HG03159 (cell line): ENCODE results near the gene DAZL.
A peak's percentile ranks its signal among the peaks of the same experiment; 100 is the strongest.

Experiments
- ATAC-seq: cut with Tn5 transposase; IDR thresholded peaks from one replicate; pipeline ENCODE4 v1.9.1; 2021; ENCODE audit warnings: mild to moderate bottlenecking, moderate library complexity; ENCODE audit not compliant: unreplicated experiment

The DAZL gene

GRCh38 chr3:16596352-16597032 lies 8.7 kb downstream of the DAZL start:
- ATAC-seq, result no peak

DNA sequence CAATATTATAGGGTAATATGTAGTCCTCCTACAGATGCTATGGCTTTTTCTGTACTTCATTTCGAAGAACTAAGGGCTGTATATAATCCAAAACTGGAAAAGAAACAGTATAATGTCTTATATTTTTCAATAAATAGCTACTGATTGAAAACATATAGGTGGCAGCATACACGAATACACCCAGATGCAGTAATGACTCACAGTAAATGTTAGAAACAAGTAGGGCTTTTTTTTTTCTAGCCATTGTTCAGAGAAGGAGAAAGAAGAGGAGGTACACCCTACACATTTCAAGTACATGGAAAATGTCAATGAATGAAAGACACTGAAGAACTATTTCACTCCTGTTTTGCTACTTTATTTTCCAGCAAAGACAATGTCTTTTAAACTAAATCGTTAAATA lies 9.4 kb downstream of the DAZL start:
- ATAC-seq, result no peak

GRCh38 chr3:16589867-16590624 lies 15.2 kb downstream of the DAZL start:
- peak; percentile 98 for ATAC-seq

- no peak for ATAC-seq
Observed at GRCh38 chr3:16589120-16589519, 16.1 kb downstream of the DAZL start.

GRCh38 chr3:16587681-16588060 lies 17.6 kb downstream of the DAZL start:
- ATAC-seq, result no peak

GRCh38 chr3:16587047-16587680 lies 18.1 kb downstream of the DAZL start:
- no peak for ATAC-seq

GRCh38 chr3:16584880-16585279 lies 20.3 kb downstream of the DAZL start:
- ATAC-seq, result no peak

GRCh38 chr3:16583551-16583950 lies 21.7 kb downstream of the DAZL start:
- no peak for ATAC-seq

GRCh38 chr3:16570113-16570512 lies 35.1 kb downstream of the DAZL start:
- ATAC-seq, result no peak

DNA sequence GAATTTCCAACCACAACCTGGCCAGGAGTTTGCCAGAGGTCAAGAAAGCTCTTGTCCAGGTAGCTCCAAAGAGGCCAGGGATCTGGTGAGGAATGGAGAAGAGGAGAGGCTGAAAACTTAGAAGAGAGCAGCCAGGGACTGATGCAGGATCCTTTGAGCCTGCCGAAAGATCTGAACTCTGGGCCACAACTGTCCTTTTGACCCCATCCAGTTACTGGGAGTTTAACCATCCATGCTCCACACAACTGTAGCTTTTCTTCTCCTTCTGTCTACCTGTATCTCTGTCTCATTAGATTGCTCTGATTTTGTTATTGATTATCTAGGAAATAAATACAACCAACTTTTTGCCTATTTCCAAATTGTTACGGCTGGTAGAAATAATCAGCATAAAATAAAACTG lies 36.7 kb downstream of the DAZL start:
- no peak for ATAC-seq

DNA sequence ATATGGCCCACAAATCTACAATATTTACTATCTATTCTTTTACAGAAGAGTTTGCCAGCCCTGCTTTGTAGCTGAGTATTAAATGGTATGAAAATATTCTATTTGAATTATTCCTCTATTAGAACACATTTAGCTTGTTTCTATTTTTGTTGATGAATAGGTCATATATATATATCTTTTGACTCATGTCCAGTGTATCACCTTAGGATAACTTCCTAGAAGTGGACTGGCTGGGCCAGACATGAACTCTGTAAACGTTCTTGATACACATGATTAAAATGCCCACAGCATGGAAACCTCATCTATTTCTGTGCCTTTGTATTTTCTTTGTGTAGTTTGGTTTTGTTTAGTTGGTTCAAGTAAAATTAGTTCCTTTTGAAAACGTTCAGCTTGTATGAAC lies 37.1 kb downstream of the DAZL start:
- ATAC-seq, result no peak

DNA sequence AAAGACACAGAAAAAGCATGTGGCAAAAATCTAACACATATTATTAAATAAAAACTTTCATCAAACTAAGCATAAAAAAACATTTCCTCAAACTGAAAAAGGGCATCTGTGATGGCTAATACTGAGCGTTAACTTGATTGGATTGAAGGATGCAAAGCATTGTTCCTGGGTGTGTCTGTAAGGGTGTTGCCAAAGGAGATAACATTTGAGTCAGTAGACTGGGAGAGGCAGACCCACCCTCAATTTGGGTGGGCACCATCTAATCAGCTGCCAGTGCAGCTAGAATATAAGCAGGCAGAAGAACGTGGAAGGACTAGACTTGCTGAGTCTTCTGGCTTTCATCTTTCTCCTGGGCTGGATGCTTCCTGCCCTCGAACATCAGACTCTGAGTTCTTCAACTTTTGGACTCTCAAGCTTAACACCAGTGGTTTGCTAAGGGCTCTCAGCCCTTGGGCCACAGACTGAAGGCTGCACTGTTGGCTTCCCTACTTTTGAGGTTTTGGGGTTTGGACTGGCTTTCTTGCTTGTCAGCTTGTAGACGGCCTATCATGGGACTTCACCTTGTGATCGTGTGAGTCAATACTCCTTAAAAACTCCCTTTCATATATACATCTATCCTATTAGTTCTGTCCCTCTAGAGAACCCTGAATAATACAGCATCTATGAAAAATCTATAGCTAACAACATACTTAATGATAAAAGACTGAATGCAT lies 45.4 kb downstream of the DAZL start:
- ATAC-seq, result no peak

GRCh38 chr3:16554126-16554525 lies 51.1 kb downstream of the DAZL start:
- no peak for ATAC-seq

GRCh38 chr3:16552757-16553156 lies 52.5 kb downstream of the DAZL start:
- ATAC-seq, result no peak

- ATAC-seq, result no peak
Observed at GRCh38 chr3:16551342-16551976, 53.8 kb downstream of the DAZL start.

DNA sequence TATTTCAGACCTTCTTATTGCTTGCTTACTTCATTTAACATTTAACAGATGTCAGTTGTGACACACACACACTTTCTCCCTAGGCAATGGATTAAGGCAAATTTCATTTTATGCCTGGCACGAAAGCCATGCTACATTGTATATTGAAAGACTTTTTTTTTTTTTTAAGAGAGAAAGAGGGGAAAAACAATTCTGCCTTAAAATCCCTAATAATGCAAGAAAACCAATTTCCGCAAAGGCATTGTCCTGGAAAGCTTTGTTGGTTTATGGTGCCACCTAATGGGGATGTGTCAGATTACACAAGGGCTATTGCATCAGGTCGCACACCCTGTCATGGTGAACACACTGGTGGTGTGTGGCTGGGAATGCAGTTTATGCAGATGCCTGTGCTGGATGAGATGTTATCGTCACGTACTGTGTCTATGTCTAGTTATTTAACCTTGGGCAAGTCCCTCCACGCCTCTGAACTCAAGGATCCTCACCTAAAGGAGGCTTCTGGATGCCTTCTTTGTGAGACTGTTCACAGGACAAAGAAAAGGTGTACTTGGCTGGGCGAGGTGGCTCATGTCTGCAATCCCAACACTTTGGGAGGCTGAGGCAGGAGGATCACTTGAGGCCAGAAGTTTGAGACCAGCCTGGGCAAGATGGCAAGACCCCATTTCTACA lies 54.4 kb downstream of the DAZL start:
- ATAC-seq, result peak; percentile 91

GRCh38 chr3:16550305-16550675 lies 54.9 kb downstream of the DAZL start:
- no peak for ATAC-seq

- ATAC-seq, result no peak
Observed at GRCh38 chr3:16548721-16549120, 56.5 kb downstream of the DAZL start.

DNA sequence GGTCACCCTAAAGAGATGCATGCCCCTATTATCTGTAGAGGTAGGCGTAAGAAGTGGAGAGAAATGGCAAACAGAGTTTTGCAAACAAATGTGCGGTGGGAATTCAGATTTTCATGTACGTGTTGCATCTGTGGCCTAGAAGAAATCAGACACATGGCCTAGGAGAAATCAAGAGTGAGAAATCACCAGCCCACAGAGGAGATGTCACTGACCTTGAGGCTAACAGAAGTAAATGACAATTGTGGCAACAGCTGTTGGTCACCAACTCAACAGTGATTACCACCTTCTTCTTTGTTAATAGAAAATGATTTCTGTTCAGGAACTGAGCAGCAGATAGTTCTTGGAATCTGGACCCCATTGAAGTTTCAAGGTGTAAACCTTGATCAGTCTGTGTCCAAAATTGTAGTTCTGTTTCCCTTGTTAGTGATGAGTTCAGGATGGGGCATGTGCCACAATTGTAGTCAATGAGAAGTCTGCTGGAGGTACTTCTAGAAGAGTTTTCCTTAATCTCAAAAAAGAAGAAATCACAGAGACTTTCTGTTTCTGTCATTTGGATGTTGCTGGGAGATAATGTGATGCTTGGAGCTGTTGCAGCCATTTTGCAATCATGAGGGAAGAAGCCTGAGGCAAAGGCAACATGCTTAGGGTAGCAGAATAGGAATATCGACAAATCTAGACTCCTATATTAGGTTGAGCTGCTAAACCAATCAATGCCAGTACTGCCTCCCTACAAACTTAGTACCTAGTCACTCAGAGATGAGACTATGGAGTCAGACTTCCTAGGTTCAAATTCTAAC lies 57.5 kb downstream of the DAZL start:
- ATAC-seq, result no peak
